ENCODE results near the gene PACRG.

Gene PACRG

DNA sequence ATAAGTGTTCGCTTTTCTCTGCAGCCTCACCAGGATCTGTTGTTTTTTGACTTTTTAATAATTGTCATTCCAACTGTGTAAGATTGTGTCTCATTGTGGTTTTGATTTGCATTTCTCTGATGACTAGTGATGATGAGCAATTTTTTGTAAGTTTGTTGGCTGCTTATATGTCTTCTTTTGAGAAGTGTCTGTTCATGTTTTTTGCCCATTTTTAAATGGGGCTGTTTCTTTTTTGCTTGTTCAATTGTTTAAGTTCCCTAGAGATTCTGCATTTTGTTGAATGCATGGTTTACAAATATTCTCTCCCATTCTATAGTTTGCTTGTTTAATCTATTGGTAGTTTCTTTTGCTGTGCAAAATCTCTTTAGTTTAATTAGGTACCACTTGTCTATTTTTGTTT lies 295.9 kb downstream of the PACRG start:
- DNase-seq = no peak

GRCh38 chr6:163026893-163027292 lies 299.1 kb downstream of the PACRG start:
- no peak for DNase-seq

DNA sequence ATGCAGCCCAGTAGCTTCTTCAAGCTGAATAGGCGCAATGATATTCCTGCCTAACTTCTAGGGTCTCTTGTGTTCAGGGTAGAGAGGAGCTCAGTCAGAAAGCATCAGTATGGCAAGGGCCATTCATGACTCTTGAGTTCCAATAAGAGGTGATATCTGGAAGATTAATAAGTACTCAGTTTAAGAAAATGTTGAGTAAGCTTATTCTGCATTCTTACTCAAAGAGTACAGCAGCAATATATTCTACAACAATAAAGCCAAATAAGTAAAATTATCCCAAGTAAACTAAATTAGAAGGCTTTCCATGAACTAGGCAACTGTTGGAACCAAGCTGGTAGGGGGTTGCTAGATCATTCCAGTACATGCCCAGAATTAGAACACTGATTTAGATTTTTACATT lies 303.2 kb downstream of the PACRG start:
- no peak for DNase-seq

DNA sequence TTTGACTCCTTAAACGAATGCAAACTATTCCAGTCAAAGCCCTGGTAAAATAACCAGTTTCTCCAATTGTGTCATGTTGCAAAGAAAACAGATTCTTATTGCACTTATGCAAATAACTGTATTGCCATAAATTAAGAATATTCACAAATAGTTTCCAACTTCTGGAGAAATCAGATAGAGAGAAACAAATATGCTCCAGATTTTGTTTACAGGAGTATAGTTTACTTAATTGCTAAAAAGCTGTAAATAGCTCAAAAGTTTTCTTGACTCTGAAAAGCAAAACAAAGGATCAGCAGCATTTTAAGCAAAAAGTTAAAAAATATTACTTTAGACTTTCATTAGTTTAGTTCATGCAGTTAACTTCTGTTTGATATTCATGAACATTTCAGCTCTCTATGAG lies 304.2 kb downstream of the PACRG start:
- no peak for DNase-seq

DNA sequence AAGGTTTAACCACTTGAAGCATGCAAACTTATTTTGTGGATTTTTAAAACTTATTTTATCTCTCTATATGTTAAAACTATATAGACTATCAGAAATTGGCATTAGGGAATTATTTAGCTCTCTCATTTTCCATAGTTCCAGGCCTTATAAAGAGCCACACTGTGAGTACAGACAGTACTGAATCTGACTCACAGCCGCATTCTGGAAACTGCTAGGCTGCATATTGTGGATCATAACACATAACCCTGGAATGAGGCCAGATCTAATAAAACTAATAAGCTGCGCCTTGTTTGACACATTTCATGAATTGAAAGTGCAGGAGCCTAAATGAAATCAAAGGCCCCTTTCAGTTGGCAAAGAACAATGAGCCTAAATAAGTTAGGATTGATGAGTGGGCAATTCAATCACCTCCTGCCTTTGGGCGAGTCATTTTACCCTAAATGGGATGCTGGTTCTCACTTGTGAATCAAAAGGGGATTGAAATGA lies 308.4 kb downstream of the PACRG start:
- no peak for DNase-seq

- no peak for DNase-seq
These were observed 310.5 kb downstream of the PACRG start for GRCh38 chr6:163038317-163038716.

DNA sequence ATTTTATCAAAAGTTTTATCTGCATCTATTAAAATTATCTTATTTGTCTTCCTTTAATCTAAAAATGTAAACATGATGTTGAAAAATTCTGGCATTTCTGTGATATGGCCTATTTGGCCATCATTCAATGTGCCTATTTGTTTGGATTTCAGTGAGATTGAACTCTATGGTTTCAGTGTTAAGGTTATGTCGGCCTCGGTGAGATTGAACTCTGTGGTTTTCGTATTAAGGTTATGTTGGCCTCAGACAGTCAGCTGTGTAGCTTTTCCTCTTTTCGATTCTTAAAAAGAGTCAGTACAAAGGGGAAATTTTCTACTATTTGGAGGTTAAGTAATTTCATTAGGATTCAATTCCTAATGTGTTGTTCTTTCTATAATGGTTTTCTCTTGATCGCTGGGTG lies 320.6 kb downstream of the PACRG start:
- DNase-seq = no peak

GRCh38 chr6:163053667-163054344 lies 326.0 kb downstream of the PACRG start:
- no peak for DNase-seq

DNA sequence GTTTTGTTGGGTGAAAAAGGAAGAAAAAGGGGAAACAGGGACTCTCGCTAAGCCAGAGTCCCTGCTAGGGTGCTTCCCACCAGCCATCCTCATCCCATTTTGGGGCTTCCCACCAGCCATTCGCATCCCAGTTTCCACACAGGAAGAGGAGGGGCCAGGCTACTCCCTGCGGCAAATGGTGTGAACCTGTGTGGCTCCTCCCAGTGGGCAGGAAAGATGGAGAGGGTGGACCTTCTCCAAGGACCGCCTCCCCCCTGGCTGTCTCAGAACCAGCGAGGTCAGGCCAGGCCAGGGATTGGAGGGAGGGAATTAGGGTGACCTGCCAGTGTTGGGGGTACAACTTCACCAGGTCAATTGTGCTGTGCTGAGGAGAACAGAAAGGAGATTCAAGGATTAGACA lies 326.9 kb downstream of the PACRG start:
- no peak for DNase-seq

- no peak for DNase-seq
These were observed 329.5 kb downstream of the PACRG start for GRCh38 chr6:163057260-163057659.

GRCh38 chr6:163062790-163063189 lies 335.0 kb downstream of the PACRG start:
- DNase-seq = no peak

- no peak for DNase-seq
These were observed 335.8 kb downstream of the PACRG start for GRCh38 chr6:163063561-163063960.

DNA sequence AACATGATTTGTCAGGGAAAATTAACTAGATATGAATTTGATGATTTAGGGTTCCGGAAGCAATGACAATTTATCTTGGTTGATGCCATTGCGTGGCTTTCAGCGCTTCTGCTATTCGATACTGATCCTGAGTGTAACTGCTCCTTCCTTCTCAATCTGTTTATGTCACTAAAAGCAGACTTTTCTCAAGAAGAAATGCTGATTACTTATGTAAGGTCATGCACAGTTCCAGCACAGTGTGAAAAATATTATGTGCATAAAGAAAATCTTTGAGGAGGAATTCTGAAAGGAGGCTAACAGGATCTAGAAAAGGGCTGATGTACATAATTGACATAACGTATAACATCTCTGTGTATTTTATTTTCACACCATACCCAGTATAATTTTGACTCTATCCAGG lies 336.6 kb downstream of the PACRG start:
- no peak for DNase-seq

DNA sequence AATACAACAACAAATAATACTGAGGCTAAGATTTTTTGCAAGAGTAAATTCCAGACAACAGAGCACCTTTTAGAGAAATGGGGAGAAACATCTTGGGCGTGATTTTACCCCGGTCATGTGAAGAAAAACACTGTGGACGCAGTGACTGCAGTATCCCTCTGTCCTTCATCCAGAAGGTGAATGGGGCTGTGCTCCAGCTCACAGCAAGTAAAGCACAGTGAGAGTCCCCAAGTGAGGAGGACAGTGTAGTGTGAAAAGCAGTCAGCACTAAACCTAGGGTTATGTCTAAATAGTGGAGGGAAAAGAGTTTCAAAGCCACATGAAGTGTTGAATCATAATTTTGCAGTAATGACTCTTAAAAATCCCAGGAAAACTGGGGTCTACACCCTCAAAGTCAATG lies 338.4 kb downstream of the PACRG start:
- DNase-seq = no peak

GRCh38 chr6:163077134-163077533 lies 349.4 kb downstream of the PACRG start:
- no peak for DNase-seq

GRCh38 chr6:163078712-163079111 lies 350.9 kb downstream of the PACRG start:
- DNase-seq = no peak

- no peak for DNase-seq
These were observed 352.5 kb downstream of the PACRG start for GRCh38 chr6:163080228-163080627.

GRCh38 chr6:163083141-163083540 lies 355.4 kb downstream of the PACRG start:
- DNase-seq = no peak

DNA sequence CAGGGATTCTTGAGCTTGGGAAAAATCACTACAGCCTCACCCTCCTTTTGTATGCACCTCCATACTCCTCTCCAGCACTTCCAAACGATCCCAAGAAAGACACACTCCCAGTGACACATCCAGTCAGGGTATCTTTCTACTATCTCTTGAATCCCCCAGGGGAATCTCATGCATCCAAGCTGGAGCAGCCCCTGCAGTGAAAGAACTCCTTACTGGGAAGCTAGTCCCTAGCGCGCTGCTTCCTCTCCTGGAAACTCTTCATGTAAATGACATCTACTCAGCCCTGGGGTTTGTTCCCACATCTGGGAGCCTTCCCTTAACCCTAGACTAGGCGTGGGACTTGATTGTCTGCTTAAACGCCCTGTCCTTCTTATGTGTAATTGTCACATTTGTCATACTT lies 357.7 kb downstream of the PACRG start:
- DNase-seq = no peak

- no peak for DNase-seq
These were observed 358.3 kb downstream of the PACRG start for GRCh38 chr6:163085861-163086623.

GRCh38 chr6:163086624-163086920 lies 358.8 kb downstream of the PACRG start:
- DNase-seq = no peak

DNA sequence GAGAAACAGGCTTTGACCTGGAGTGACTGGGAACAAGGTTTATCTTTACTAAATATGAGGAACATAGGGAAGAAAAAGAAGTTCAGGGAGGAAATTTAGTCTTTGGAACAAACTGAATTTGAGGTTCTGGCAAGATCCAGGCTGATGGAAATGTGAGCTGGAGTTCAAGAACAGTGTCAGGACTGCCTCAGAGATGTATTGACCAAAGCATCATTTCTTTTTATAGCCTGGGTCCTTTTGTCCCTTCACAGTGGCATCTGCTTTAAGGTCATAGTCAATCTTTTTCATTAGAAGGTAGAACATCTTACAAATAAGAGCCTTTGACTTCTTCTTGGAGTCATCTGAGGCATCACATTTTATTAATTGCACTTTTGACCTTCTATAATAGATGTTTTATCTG lies 360.2 kb downstream of the PACRG start:
- no peak for DNase-seq

DNA sequence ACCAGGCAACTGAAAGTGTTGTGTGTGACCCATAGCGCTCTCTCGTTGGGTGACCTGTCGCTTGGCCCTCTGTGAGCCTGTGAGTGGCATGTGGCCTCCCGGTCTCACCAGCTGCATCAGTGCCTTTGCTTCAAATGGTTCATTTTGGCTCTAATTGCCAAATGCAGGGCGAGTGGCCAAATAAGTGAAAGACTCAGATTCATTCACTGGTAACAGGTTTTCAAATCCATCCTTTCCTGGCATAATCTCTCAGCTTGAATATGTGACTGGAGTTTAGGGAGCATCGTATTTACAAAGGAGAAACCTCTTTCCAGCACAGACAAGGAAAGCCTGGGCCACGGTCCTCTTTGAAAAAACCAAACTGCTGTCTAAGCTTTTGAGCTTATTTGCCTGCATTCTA lies 365.1 kb downstream of the PACRG start:
- no peak for DNase-seq

GRCh38 chr6:163094881-163095280 lies 367.1 kb downstream of the PACRG start:
- no peak for DNase-seq

DNA sequence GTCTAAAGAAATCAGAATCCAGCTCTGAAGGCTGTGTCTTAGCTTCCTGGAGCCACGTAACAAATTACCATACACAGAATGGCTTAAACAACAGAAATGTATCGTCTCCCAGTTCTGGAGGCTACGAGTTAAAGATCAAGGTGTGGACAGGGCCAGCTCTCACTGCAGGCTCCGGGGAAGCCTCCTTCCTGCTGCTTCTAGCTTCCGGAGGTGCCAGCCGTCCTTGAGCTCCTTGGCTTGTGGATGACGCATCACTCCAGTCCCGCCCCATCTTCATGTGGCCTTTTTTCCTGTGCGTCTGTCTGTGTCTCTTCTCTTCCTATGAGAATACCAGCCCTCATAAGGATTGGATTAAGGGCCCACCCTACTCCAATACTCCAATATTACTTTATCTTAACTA lies 367.6 kb downstream of the PACRG start:
- no peak for DNase-seq

All from right forelimb (tissue), 1 donor.